ENCODE results near the gene UBR4.

DNA sequence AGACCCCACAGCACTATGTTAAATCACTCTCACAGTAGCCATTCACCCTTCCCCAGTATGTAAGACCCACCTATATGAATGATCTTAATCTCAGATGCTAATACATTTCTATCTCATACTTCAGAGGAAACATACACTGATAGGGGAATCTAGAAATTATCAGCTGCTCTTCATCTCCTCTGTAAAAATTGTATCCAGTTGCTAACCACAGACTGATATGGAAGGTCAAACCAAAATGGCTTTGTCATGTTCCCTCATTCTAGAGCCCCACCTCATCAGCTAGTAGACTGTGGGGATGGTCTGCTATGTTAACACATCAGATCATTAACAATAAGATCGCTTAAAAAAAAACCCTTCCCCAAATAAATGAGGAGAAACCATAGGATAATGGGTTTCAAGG lies 71.7 kb downstream of the UBR4 start:
- TF ChIP-seq POLR2A (IDR thresholded peaks at IDR 0.05) = no peak
- TF ChIP-seq, protein P1, sequence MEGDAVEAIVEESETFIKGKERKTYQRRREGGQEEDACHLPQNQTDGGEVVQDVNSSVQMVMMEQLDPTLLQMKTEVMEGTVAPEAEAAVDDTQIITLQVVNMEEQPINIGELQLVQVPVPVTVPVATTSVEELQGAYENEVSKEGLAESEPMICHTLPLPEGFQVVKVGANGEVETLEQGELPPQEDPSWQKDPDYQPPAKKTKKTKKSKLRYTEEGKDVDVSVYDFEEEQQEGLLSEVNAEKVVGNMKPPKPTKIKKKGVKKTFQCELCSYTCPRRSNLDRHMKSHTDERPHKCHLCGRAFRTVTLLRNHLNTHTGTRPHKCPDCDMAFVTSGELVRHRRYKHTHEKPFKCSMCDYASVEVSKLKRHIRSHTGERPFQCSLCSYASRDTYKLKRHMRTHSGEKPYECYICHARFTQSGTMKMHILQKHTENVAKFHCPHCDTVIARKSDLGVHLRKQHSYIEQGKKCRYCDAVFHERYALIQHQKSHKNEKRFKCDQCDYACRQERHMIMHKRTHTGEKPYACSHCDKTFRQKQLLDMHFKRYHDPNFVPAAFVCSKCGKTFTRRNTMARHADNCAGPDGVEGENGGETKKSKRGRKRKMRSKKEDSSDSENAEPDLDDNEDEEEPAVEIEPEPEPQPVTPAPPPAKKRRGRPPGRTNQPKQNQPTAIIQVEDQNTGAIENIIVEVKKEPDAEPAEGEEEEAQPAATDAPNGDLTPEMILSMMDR (IDR thresholded peaks at IDR 0.05) = no peak

Measured in transverse colon (tissue), 3 donors.